H1 (cell line): ENCODE results near the gene RILPL1. TPM values are rescaled to one million over a fixed set of nuclear protein-coding genes. Genes with fewer than 3 reads are reported as not detected.

Experiments
- CTCF ChIA-PET: fragments of 300-600 bp; sonication (Branson Sonifier 250); formaldehyde crosslinking; loops from one replicate; lab custom pipeline; 2021; ENCODE audit not compliant: partially characterized antibody; lab: Charles Lee
- POLR2A ChIA-PET: fragments of 300-600 bp; sonication (Branson Sonifier 250); formaldehyde crosslinking; loops from one replicate; lab custom pipeline; 2021; ENCODE audit warnings: inconsistent platforms; ENCODE audit not compliant: partially characterized antibody; lab: Charles Lee
- DNase-seq, 2 experiments: peaks; one replicate each; pipeline versions ENCODE4 v3.0.0 to v3.0.0-alpha.2; 2010 to 2022; ENCODE audit warnings: low spot score in 2 of 2, low read depth in 1 of 2, mixed read lengths in 1 of 2
- FAIRE-seq: peaks from 2 replicates; lab custom pipeline; 2011; peaks lifted over from hg19 to GRCh38; lab: Jason Lieb, UNC
- H2AFZ ChIP-seq: 2 replicates; pipeline ENCODE4 v1.8.1; 2012; ENCODE audit warnings: low read length, inconsistent platforms
- H2AK5ac ChIP-seq: 2 replicates; pipeline ENCODE4 v1.6.1; 2013; ENCODE audit warnings: low read depth, low read length
- H2BK120ac ChIP-seq: replicated peaks from 2 replicates; pipeline ENCODE3; 2013; ENCODE audit warnings: low read depth, low read length, inconsistent platforms
- H2BK12ac ChIP-seq: 2 replicates; pipeline ENCODE4 v1.6.1; 2013; ENCODE audit warnings: low read depth, low read length
- H2BK15ac ChIP-seq: 2 replicates; pipeline ENCODE4 v1.6.1; 2013; ENCODE audit warnings: low read length
- H2BK20ac ChIP-seq: 2 replicates; pipeline ENCODE4 v1.6.1; 2013; ENCODE audit warnings: low read length
- H2BK5ac ChIP-seq: 2 replicates; pipeline ENCODE4 v1.6.1; 2013; ENCODE audit warnings: low read depth, low read length
- H3K14ac ChIP-seq: 2 replicates; pipeline ENCODE4 v1.6.1; 2013; ENCODE audit warnings: inconsistent platforms; ENCODE audit not compliant: insufficient read length
- H3K18ac ChIP-seq: 2 replicates; pipeline ENCODE4 v1.6.1; 2013; ENCODE audit warnings: low read length; ENCODE audit errors: extremely low read depth
- H3K23ac ChIP-seq: 2 replicates; pipeline ENCODE4 v1.6.1; 2013; ENCODE audit warnings: inconsistent platforms; ENCODE audit not compliant: insufficient read length
- H3K23me2 ChIP-seq: 2 replicates; pipeline ENCODE4 v1.6.1; 2013; ENCODE audit warnings: low read depth, low read length
- H3K27ac ChIP-seq: 2 replicates; pipeline ENCODE4 v1.6.1; 2011; ENCODE audit warnings: low read depth, low read length, inconsistent platforms
- H3K27me3 ChIP-seq, 4 experiments: replicated peaks in 1 of 4; 1 replicate in 1 of 4; 2 replicates in 3 of 4; pipeline versions ENCODE4 v1.6.1 to v1.8.1; 2011 to 2013; ENCODE audit warnings: low read length in 3 of 4, mild to moderate bottlenecking in 3 of 4, inconsistent platforms in 2 of 4, mixed read lengths in 2 of 4, moderate library complexity in 1 of 4; ENCODE audit not compliant: control insufficient read depth in 3 of 4, insufficient read depth in 3 of 4; ENCODE audit errors: extremely low read depth in 1 of 4
- H3K36me3 ChIP-seq, 4 experiments: 2 replicates each; pipeline versions ENCODE4 v1.6.1 to v1.8.1; 2011 to 2013; ENCODE audit warnings: mild to moderate bottlenecking in 4 of 4, low read length in 3 of 4, moderate library complexity in 2 of 4, control low read depth in 1 of 4, inconsistent platforms in 1 of 4; ENCODE audit not compliant: insufficient read depth in 4 of 4, control insufficient read depth in 2 of 4
- H3K4ac ChIP-seq: replicated peaks from 2 replicates; pipeline ENCODE3; 2013; ENCODE audit warnings: low read length, low read depth, mixed read lengths, inconsistent platforms; ENCODE audit not compliant: insufficient read length
- H3K4me1 ChIP-seq, 4 experiments: replicated peaks in 1 of 4; 1 replicate in 1 of 4; 2 replicates in 3 of 4; pipeline versions ENCODE4 v1.6.1 to v1.8.1; 2011 to 2013; ENCODE audit warnings: low read length in 3 of 4, inconsistent platforms in 2 of 4, mixed read lengths in 1 of 4; ENCODE audit not compliant: insufficient read depth in 4 of 4, control insufficient read depth in 3 of 4
- H3K4me2 ChIP-seq, 2 experiments: 2 replicates each; pipeline versions ENCODE4 v1.6.1 to v1.8.1; 2011 to 2013; ENCODE audit warnings: low read depth in 2 of 2, low read length in 2 of 2, control low read depth in 1 of 2, inconsistent platforms in 1 of 2, mild to moderate bottlenecking in 1 of 2; ENCODE audit not compliant: insufficient read depth in 1 of 2
- H3K4me3 ChIP-seq, 4 experiments: fragments of 200-600, 300-600 bp in 1 of 4; sonication (generic), shearing (Covaris generic), sonication (Bioruptor Twin) in 1 of 4; 2 replicates each; pipeline versions ENCODE4 v1.5.1 to v1.8.1; 2011 to 2016; ENCODE audit warnings: low read length in 4 of 4, low read depth in 3 of 4, control low read depth in 2 of 4, inconsistent platforms in 2 of 4, mild to moderate bottlenecking in 2 of 4, mixed read lengths in 1 of 4, moderate library complexity in 1 of 4; ENCODE audit not compliant: insufficient read depth in 2 of 4; ENCODE audit errors: extremely low read depth in 1 of 4
- H3K56ac ChIP-seq: replicated peaks from 2 replicates; pipeline ENCODE3; 2013; ENCODE audit warnings: low read depth, mild to moderate bottlenecking, mixed read lengths, low read length, inconsistent platforms; ENCODE audit not compliant: insufficient read length
- H3K79me1 ChIP-seq: 2 replicates; pipeline ENCODE4 v1.6.1; 2013; ENCODE audit warnings: low read depth, low read length, control low read depth
- H3K79me2 ChIP-seq, 2 experiments: 2 replicates each; pipeline versions ENCODE4 v1.6.1 to v1.8.1; 2012 to 2013; ENCODE audit warnings: low read length in 2 of 2, mild to moderate bottlenecking in 2 of 2, inconsistent platforms in 1 of 2; ENCODE audit not compliant: insufficient read depth in 2 of 2, control insufficient read depth in 1 of 2
- H3K9ac ChIP-seq, 4 experiments: replicated peaks in 1 of 4; 1 replicate in 1 of 4; 2 replicates in 3 of 4; pipeline versions ENCODE4 v1.6.1 to v1.8.1; 2011 to 2013; ENCODE audit warnings: low read depth in 3 of 4, low read length in 3 of 4, control low read depth in 2 of 4, mild to moderate bottlenecking in 2 of 4, moderate library complexity in 2 of 4, inconsistent platforms in 1 of 4; ENCODE audit errors: extremely low read depth in 1 of 4
- H3K9me3 ChIP-seq, 2 experiments: 2 replicates each; pipeline versions ENCODE4 v1.6.1 to v1.8.1; 2012 to 2013; ENCODE audit warnings: mild to moderate bottlenecking in 2 of 2, moderate library complexity in 2 of 2, control low read depth in 1 of 2, inconsistent platforms in 1 of 2, low read depth in 1 of 2, low read length in 1 of 2, mixed read lengths in 1 of 2; ENCODE audit not compliant: insufficient read depth in 2 of 2
- H4K20me1 ChIP-seq, 2 experiments: replicated peaks in 1 of 2; 2 replicates each; pipeline versions ENCODE3 to v1.8.1; 2011 to 2013; ENCODE audit warnings: inconsistent platforms in 2 of 2, low read length in 2 of 2, mild to moderate bottlenecking in 1 of 2; ENCODE audit not compliant: insufficient read depth in 2 of 2, control insufficient read depth in 1 of 2
- H4K5ac ChIP-seq: 2 replicates; pipeline ENCODE4 v1.6.1; 2013; ENCODE audit warnings: low read length, low read depth, mixed read lengths, inconsistent platforms; ENCODE audit not compliant: insufficient read length
- H4K8ac ChIP-seq: 2 replicates; pipeline ENCODE4 v1.8.0; 2013; ENCODE audit warnings: mild to moderate bottlenecking, moderate library complexity, low read length, inconsistent platforms; ENCODE audit not compliant: insufficient read depth; ENCODE audit errors: extremely low read depth
- H4K91ac ChIP-seq: replicated peaks from 2 replicates; pipeline ENCODE3; 2013; ENCODE audit warnings: low read length, mixed read lengths, inconsistent platforms; ENCODE audit not compliant: insufficient read length
- CHD1 ChIP-seq: IDR thresholded peaks from 2 replicates; pipeline ENCODE4 v1.6.1; 2012; ENCODE audit warnings: low read depth, low read length, improper control_type of control experiment
- FOSL1 ChIP-seq: IDR thresholded peaks from 2 replicates; pipeline ENCODE4 v1.6.1; 2011; ENCODE audit warnings: mild to moderate bottlenecking, low read depth, low read length, moderate library complexity; ENCODE audit not compliant: insufficient read depth
- GABPA ChIP-seq: IDR thresholded peaks from 2 replicates; pipeline ENCODE4 v1.6.1; 2011; ENCODE audit warnings: mild to moderate bottlenecking, low read length, moderate library complexity, borderline replicate concordance; ENCODE audit not compliant: insufficient read depth
- GTF2F1 ChIP-seq: IDR thresholded peaks from 2 replicates; pipeline ENCODE4 v1.6.1; 2012; ENCODE audit warnings: low read depth, low read length, improper control_type of control experiment, borderline replicate concordance
- HDAC6 ChIP-seq: IDR thresholded peaks from one replicate; pipeline ENCODE4 v1.7.1; 2012; ENCODE audit warnings: low read depth, mild to moderate bottlenecking, inconsistent platforms, low read length, moderate library complexity
- KDM1A ChIP-seq: fragments of 200-600, 300-600 bp; sonication (generic); IDR thresholded peaks from 2 replicates; pipeline ENCODE4 v1.7.1; 2016; ENCODE audit warnings: mild to moderate bottlenecking, low read length, borderline replicate concordance
- KDM5A ChIP-seq: fragments of 200-600 bp; IDR thresholded peaks from 2 replicates; pipeline ENCODE4 v1.7.1; 2012; ENCODE audit warnings: mild to moderate bottlenecking, low read length, inconsistent platforms, mixed read lengths
- SP1 ChIP-seq: IDR thresholded peaks from 2 replicates; pipeline ENCODE4 v1.6.1; 2011; ENCODE audit warnings: low read depth, low read length
- SP4 ChIP-seq: IDR thresholded peaks from 2 replicates; pipeline ENCODE4 v1.6.1; 2012; ENCODE audit warnings: low read length, inconsistent platforms
- SRF ChIP-seq: IDR thresholded peaks from 2 replicates; pipeline ENCODE4 v1.6.1; 2011; ENCODE audit warnings: mild to moderate bottlenecking, low read depth, low read length, moderate library complexity
- TCF12 ChIP-seq: IDR thresholded peaks from 2 replicates; pipeline ENCODE4 v1.6.1; 2011; ENCODE audit warnings: low read depth, mild to moderate bottlenecking, low read length
- WGBS, 2 experiments: shearing (Covaris generic) in 1 of 2; methylation state at CpG; one replicate each; pipeline versions ENCODE4 v1.1.6 to v1.1.7; 2013 to 2015; ENCODE audit warnings: low lambda C conversion rate in 2 of 2, mixed read lengths in 2 of 2, inconsistent platforms in 1 of 2, low coverage in 1 of 2, missing lambda C conversion rate in 1 of 2; ENCODE audit not compliant: insufficient replicate concordance in 2 of 2, insufficient coverage in 1 of 2, insufficient read length in 1 of 2; ENCODE audit errors: extremely low coverage in 1 of 2, missing lambda C conversion rate in 1 of 2; 5-methylcytosine and 5-hydroxymethylcytosine counted together
- polyA plus RNA-seq, 7 experiments: library from polyadenylated mRNA; depleted of rRNA in 3 of 7; stranded (reverse) in 5 of 7; unstranded in 2 of 7; fragments of >200 nt in 5 of 7; fragments of 200-250 nt in 2 of 7; gene quantifications; 1 replicate in 5 of 7; 2 replicates in 1 of 7; 4 replicates in 1 of 7; pipeline versions ENCODE4 v1.2.1 to v1.2.3, GENCODE V29; 2011 to 2013; ENCODE audit warnings: missing spikeins in 2 of 7, mixed read lengths in 2 of 7
- total RNA-seq: library from RNA; stranded (reverse); fragmentation: NEBNext Ultra II Directional; extraction: Animal tissue kit (Norgen Biotek cat#: 25700); gene quantifications from 2 replicates; pipeline ENCODE4 v1.2.1, GENCODE V29; 2021
- TF ChIP-seq, protein P1 (sequence below): IDR thresholded peaks from 2 replicates; pipeline ENCODE4 v1.6.1; 2011; ENCODE audit warnings: low read length, improper control_type of control experiment
- TF ChIP-seq, protein P2 (sequence below): IDR thresholded peaks from 2 replicates; pipeline ENCODE4 v1.6.1; 2012; ENCODE audit warnings: inconsistent platforms

The RILPL1 gene
- total and polyA plus RNA-seq, 2 of the 8 experiments (the other 6 are each of a cell fraction or from before 2014, with no cell fraction given) = 6.7 to 9.4 TPM

DNA sequence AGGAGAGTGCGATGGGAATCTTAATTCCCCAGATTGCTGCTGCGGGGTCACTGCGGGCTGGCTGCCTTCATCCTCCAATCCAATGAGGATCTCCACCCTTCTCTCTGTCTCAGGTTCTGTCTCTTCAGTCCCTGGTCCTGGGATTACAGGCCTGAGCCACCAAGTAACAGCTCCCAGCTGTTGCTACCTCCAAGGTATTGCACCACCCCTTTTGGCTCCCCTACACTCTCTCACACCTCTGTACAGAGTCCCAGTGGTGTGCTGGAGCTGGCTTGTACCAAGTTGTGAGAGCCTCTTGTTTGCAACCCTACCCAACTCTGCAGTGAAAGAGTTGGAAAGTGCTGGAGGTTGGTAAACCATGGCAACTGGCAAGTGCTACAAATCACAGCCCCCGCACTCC is 10.0 kb upstream of the RILPL1 start:
- no peak overlapping the region for H2BK5ac ChIP-seq
- no peak overlapping the region for H3K14ac ChIP-seq
- no peaks in the 10 kb centered on the region for H3K79me1 ChIP-seq
- H2BK20ac ChIP-seq = no peak overlapping the region
- H3K56ac ChIP-seq = no peak overlapping the region
- H2BK120ac ChIP-seq = no peak overlapping the region
- no peak overlapping the region for H2BK12ac ChIP-seq
- no peak overlapping the region; the same call in 1 of the 2 replicates for H4K8ac ChIP-seq
- H3K4me2 ChIP-seq = no peak overlapping the region
- no peaks in the 10 kb centered on the region for H4K20me1 ChIP-seq
- no peaks in the 10 kb centered on the region for H3K27me3 ChIP-seq
- no peak overlapping the region for H4K91ac ChIP-seq
- FAIRE-seq (no peak), DNase-seq (no peak)
- H2BK15ac ChIP-seq = no peak overlapping the region
- ChIA-PET POLR2A (no interaction called here), CTCF (no interaction called here)
- no peak overlapping the region for H3K4me3 ChIP-seq
- H3K36me3 ChIP-seq = no peaks in the 10 kb centered on the region
- H4K5ac ChIP-seq = no peak overlapping the region
- H3K4me1 ChIP-seq = no peaks in the 10 kb centered on the region
- H3K9ac ChIP-seq = no peak overlapping the region
- no peak overlapping the region for H2AFZ ChIP-seq
- no peak overlapping the region for H3K23ac ChIP-seq
- no peaks in the 10 kb centered on the region for H3K79me2 ChIP-seq
- H3K4ac ChIP-seq = no peak overlapping the region
- 92% methylated on average over 3 of the region's 4 CpGs; no CpG with 5 or more reads in 1 of the 2 experiments for WGBS, 2 experiments
- no peak overlapping the region for H2AK5ac ChIP-seq
- H3K9me3 ChIP-seq = no peaks in the 10 kb centered on the region
- H3K23me2 ChIP-seq = no peaks in the 10 kb centered on the region
- TF ChIP-seq, protein P1, sequence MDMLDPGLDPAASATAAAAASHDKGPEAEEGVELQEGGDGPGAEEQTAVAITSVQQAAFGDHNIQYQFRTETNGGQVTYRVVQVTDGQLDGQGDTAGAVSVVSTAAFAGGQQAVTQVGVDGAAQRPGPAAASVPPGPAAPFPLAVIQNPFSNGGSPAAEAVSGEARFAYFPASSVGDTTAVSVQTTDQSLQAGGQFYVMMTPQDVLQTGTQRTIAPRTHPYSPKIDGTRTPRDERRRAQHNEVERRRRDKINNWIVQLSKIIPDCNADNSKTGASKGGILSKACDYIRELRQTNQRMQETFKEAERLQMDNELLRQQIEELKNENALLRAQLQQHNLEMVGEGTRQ = no peak
- TF ChIP-seq CHD1 (no peak), KDM5A (no peak), FOSL1 (no peak), GABPA (no peak), GTF2F1 (no peak), KDM1A (no peak), HDAC6 (no peak), SP1 (no peak), SRF (no peak), SP4 (no peak), TCF12 (no peak)
- TF ChIP-seq, protein P2, sequence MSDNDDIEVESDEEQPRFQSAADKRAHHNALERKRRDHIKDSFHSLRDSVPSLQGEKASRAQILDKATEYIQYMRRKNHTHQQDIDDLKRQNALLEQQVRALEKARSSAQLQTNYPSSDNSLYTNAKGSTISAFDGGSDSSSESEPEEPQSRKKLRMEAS = no peak
- no peak overlapping the region for H3K18ac ChIP-seq
- no peak overlapping the region for H3K27ac ChIP-seq
